ENCODE data around the gene GSTA2.

DNA sequence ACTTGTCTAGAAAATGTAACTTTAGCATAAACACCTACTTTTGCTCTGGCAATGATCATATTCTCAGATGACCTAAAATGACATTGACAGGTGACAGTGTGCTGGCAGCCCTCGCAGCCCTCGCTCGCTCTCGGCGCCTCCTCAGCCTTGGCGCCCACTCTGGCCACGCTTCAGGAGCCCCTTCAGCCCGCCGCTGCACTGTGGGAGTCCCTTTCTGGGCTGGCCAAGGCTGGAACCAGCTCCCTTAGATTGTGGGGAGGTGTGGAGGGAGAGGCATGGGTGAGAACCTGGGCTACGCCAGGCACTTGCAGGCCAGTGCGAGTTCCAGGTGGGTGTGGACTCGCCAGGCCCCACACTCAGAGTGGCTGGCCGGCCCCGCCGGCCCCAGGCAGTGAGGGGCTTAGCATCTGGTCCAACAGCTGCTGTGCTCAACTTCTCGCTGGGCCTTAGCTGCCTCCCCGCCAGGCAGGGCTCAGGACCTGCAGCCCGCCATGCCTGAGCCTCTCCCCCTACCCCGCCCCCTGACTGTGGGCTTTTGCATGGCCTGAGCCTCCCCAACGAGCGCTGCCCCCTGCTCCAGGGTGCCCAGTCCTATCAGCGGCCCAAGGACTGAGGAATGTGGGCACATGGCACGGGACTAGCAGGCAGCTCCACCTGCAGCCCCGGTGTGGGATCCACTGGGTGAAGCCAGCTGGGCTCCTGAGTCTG is 23.1 kb upstream of the GSTA2 start:
- TF ChIP-seq, protein P1, sequence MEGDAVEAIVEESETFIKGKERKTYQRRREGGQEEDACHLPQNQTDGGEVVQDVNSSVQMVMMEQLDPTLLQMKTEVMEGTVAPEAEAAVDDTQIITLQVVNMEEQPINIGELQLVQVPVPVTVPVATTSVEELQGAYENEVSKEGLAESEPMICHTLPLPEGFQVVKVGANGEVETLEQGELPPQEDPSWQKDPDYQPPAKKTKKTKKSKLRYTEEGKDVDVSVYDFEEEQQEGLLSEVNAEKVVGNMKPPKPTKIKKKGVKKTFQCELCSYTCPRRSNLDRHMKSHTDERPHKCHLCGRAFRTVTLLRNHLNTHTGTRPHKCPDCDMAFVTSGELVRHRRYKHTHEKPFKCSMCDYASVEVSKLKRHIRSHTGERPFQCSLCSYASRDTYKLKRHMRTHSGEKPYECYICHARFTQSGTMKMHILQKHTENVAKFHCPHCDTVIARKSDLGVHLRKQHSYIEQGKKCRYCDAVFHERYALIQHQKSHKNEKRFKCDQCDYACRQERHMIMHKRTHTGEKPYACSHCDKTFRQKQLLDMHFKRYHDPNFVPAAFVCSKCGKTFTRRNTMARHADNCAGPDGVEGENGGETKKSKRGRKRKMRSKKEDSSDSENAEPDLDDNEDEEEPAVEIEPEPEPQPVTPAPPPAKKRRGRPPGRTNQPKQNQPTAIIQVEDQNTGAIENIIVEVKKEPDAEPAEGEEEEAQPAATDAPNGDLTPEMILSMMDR (IDR thresholded peaks at IDR 0.05; ENCODE audit: borderline replicate concordance, extremely low read depth, low read length, poor library complexity, severe bottlenecking) = no peak
- no peak for TF ChIP-seq EZH2 (IDR thresholded peaks at IDR 0.05; ENCODE audit: borderline replicate concordance, low read depth, low read length, severe bottlenecking)
